ENCODE results near the gene KLHDC9.

Gene KLHDC9

DNA sequence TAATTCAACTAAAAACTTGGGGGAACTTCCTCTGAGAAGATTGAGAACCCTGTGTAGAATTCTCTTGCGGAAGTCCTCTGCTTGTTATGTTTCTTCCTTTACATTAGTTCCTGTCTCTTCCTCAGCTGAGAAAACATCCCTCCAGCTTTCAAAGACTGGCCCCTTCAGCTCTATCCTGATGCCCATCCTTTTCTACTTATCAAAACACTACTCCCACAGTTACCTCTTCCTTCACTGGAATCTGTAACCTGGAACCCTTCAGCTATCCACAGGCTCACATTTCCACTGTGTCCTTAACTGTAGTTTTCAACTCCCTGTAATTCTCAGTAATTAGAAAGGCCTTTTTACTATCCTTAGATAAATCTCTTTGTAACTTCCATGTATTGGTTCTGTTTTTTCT lies 40.3 kb downstream of the KLHDC9 start:
- Histone ChIP-seq H3K4me2 (ENCODE audit: low read length) (no peak overlapping the region), H3K9me3 (ENCODE audit: control insufficient read depth, low read length) (no peaks in the 10 kb centered on the region), H3K27ac (no peak overlapping the region), H3K79me2 (no peaks in the 10 kb centered on the region), H3K36me3 (ENCODE audit: control insufficient read depth, insufficient read depth, low read length) (no peaks in the 10 kb centered on the region), H3K9ac (no peak overlapping the region), H2AFZ (no peak overlapping the region), H3K27me3 (ENCODE audit: control insufficient read depth, insufficient read depth, low read length) (no peaks in the 10 kb centered on the region), H3K4me3 (ENCODE audit: low read depth, low read length) (no peak overlapping the region), H3K4me1 (no peaks in the 10 kb centered on the region)
- TF ChIP-seq CTCF (IDR thresholded peaks at IDR 0.05) = no peak

DNA sequence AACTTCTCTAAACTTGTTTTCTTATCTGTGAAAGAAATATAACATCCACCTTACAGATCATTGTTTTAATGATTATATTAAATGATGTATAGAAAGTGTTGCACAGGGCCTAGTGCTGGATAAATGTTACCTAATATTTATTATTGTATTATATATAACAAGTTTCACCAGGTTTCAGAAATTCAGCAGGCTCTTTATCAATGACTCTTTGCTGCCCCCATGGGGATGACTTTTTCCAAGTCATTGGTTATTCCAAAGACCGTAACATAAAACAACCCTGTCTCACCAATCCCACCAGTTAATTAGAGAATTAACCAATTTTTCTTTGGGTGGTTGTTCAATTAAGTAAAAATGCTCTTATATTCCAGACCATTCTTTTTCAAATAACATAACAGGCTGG lies 41.6 kb downstream of the KLHDC9 start:
- Histone ChIP-seq H3K36me3 (ENCODE audit: control insufficient read depth, insufficient read depth, low read length) (no peaks in the 10 kb centered on the region), H3K4me2 (ENCODE audit: low read length) (no peak overlapping the region), H3K4me1 (no peaks in the 10 kb centered on the region), H3K27ac (no peak overlapping the region), H3K4me3 (ENCODE audit: low read depth, low read length) (no peak overlapping the region), H3K9me3 (ENCODE audit: control insufficient read depth, low read length) (no peaks in the 10 kb centered on the region), H2AFZ (no peak overlapping the region), H3K9ac (no peak overlapping the region), H3K27me3 (ENCODE audit: control insufficient read depth, insufficient read depth, low read length) (no peaks in the 10 kb centered on the region), H3K79me2 (no peaks in the 10 kb centered on the region)
- TF ChIP-seq CTCF (IDR thresholded peaks at IDR 0.05) = peak; percentile 41

DNA sequence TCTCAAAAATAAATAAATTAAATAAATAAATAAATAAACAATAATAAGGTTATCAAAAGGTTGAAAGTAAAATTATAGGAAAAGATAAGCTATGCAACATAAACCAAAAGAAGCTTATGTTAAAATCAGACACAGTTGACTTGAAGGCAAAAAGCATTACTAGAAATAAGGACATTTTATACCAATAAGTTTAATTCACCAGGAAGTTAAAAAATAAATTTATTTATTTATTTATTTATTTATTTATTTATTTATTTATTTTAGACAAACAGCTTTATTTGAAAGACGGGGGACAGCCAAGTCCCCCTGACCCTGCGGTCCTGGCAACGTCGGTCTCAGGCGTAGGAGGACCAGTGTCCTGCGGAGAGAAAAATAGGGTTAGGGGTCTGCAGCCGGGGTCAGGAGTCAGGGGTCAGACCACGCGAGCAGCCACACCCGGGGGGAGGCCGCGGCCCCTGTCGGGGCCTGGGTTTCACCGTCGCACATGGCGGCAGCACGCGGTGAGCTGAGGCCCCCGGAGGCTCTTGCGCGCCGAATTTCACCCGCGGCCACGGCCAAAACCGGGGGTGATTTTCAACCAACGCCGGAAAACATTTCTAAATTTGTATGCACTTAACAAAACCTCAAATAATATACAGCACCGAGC lies 42.7 kb downstream of the KLHDC9 start:
- no peak for TF ChIP-seq CTCF (IDR thresholded peaks at IDR 0.05)
- Histone ChIP-seq H3K9me3 (ENCODE audit: control insufficient read depth, low read length) (no peaks in the 10 kb centered on the region), H3K27ac (no peak overlapping the region), H2AFZ (no peak overlapping the region), H3K36me3 (ENCODE audit: control insufficient read depth, insufficient read depth, low read length) (no peaks in the 10 kb centered on the region), H3K4me3 (ENCODE audit: low read depth, low read length) (no peak overlapping the region), H3K4me1 (no peaks in the 10 kb centered on the region), H3K9ac (no peak overlapping the region), H3K4me2 (ENCODE audit: low read length) (no peak overlapping the region), H3K79me2 (no peaks in the 10 kb centered on the region), H3K27me3 (ENCODE audit: control insufficient read depth, insufficient read depth, low read length) (no peaks in the 10 kb centered on the region)

DNA sequence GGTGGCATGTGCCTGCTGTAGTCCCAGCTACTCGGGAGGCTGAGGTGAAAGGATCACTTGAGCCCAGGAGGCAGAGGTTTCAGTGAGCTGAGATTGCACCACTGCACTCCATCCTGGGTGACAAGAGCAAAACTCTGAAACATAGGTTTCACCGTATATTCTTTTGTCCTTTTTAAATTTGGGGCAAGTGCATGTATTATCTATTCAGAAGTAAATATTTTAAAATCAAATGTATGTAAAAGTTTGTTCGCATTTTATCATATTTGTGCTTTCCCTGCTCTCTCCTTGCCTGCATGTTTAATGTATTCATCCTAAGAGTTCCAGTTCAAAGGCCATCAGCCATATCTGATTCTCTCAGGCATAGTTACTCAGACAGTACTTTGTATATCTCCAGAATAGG lies 47.7 kb downstream of the KLHDC9 start:
- Histone ChIP-seq H3K4me1 (no peaks in the 10 kb centered on the region), H3K4me3 (ENCODE audit: low read depth, low read length) (no peak overlapping the region), H3K4me2 (ENCODE audit: low read length) (no peak overlapping the region), H3K79me2 (no peaks in the 10 kb centered on the region), H3K9ac (no peak overlapping the region), H3K36me3 (ENCODE audit: control insufficient read depth, insufficient read depth, low read length) (no peaks in the 10 kb centered on the region), H3K9me3 (ENCODE audit: control insufficient read depth, low read length) (no peaks in the 10 kb centered on the region), H2AFZ (no peak overlapping the region), H3K27ac (no peak overlapping the region), H3K27me3 (ENCODE audit: control insufficient read depth, insufficient read depth, low read length) (no peaks in the 10 kb centered on the region)
- TF ChIP-seq CTCF (IDR thresholded peaks at IDR 0.05) = no peak
